Midbrain (tissue), 1 donor: Measurements from ENCODE around the gene PHLDB1.

Source experiments
- DNase-seq: peaks from one replicate; lab custom pipeline; 2025; lab: John Stamatoyannopoulos, UW

PHLDB1 gene

DNA sequence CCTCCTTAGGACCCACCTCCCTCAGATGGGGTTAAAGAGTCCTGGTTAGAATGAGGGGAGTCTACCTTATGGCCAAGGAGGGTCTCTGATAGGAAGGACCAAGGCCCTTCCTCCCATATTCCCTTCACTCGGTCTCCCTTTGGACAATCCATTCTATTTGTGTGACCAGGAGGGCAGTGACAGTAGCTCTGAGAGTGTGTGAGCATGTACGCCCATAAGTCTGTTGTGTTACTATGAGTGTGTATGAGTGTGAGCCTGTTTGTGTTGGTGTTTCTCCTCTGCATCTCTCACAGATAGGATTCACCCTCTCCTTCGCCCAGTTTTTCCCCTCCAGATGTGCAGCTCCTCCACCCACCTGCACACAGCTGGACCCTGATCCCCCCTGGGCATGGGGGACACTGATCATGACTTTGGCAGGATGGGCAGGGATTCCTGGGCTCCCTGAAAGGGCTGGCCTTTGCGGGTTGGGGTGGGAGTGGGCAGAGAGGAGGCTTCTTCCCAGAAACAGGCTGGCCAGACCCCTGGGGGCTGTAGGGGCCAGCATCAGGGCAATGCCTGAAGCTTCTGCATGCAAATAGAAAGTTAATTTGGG is 14.5 kb downstream of the PHLDB1 start:
- no peak for DNase-seq

DNA sequence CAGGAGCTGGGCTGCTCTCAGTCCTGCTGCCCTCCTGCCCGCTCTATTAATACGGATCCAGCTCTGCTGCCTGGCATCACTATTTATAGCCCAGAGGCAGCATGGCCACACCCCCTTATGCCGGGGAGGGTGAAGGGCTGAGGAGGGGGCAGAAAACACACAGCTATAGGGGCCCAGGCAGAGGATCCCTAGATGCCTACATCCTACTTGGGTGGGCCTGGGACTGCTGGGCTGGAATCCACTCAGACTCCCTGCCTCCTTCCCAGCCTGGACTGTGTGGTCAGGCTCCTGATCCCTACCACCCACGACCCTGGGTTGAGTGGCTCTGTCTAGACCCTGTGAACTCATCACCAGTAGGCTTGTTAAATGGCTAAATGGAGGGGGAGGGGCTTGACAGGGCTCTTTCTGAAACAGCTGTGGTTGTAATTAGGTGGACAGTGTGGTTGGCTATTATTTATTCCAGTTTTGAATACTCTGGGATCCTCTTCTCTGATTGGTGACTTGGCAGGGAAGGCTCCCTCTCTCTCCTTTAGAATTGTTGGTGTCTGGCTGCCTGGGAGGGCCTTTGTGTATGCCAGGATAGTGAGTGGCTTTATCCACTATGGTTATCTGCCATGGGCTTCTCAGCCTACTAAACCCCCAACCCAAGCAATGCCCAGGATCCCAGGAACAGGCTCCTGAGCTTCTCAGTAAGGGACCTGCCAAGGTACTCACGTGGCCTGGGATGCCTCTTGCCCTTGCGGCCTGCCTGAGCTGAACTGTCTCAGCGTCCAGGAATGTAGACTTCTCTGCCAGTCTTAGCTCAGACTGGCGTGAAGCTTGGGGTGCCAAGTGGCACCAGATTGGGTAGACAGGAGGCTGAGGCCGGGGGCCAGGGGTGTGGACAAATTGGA is 15.2 kb downstream of the PHLDB1 start:
- peak; percentile 27 for DNase-seq

DNA sequence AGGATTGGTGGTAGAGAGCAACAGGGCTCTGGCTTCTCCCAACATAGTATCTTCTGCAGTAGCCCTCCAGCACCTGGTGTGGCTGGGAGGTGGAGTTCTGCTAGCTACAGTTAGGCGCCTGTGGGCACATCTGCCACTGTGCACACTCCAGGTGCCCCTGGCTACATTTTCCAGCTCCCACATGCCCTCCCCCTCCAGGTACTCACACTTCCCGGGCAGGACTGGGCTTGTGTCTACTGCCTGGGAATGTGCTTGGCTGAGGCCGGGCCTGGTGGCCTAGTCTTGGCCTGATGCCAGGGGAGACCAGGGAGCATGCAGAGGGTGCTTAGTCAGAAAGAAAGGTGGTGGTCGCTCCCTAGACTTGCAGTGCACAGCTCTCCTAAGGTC is 15.8 kb downstream of the PHLDB1 start:
- DNase-seq: no peak

DNA sequence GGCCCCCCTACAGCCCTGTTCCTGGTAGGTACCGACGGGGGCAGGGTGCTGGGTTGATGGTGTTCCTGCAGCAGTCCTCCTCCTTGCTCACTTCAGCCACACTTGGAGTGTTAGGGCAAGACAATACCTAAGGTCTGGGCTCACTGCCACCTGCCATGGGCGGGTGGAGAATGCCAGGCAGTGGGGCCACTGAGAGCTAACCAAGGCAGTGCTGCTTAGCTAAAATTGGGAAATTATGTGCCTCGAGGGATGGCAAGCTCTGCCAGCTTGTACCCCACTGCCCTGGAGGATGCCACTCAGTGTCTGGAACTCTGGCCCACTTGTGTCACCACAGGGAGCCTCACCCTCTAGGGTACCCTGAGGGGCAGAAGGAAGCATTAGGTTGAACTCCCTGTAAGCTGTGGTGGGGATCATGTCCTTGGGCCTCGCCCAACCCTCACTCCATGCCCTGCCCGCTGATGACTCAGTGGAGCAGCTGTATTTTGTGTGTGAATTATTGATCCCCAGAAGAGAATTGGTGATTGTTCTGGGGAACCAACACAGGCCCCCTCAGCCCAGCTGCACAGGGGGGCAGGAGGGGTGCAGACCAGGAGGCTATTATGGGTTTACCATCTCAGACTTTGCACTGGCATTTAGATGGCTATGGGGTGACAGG is 17.7 kb downstream of the PHLDB1 start:
- DNase-seq: peak; percentile 48

DNA sequence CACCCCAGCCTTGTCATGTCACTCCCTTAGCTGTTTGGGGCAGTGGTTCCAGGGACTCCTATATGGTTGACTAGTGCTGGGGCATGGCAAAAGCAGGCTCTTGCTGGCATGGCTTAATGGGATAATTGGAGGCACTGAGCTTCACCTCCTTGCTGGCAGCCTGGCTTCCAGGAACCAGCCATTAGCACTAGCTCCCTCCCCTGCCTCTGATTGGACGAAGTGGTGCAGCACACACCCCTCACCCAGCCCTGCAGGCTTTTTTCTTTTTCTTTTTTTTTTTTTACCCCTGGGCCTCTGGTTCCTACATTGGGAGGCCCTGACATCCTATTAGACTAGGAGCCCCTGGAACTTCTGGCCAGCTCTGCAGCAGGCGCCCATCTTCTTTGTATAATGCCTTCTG is 18.6 kb downstream of the PHLDB1 start:
- DNase-seq: no peak

DNA sequence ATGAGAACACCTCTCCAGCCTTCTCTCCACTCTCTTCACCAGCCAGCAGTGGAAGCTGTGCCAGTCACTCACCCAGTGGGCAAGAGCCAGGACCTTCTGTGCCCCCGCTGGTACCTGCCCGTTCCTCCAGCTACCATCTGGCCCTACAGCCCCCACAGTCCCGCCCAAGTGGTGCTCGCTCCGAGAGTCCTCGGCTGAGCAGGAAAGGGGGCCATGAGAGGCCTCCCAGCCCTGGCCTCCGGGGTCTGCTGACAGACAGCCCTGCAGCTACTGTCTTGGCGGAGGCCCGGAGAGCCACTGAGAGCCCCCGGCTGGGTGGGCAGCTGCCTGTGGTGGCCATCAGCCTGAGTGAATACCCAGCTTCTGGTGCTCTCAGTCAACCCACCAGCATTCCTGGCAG is 20.2 kb downstream of the PHLDB1 start:
- no peak for DNase-seq

DNA sequence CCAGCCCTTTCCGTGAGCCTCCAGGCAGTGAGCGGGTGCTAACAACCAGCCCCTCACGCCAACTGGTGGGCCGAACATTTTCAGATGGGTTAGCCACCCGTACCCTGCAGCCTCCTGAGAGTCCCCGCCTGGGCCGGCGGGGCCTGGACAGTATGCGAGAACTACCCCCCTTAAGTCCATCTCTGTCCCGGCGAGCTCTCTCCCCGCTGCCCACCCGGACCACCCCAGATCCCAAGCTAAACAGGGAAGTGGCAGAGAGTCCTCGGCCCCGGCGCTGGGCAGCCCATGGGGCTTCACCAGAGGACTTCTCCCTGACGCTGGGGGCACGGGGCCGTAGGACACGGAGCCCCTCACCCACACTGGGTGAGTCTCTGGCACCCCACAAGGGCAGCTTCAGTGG is 20.6 kb downstream of the PHLDB1 start:
- DNase-seq: no peak

DNA sequence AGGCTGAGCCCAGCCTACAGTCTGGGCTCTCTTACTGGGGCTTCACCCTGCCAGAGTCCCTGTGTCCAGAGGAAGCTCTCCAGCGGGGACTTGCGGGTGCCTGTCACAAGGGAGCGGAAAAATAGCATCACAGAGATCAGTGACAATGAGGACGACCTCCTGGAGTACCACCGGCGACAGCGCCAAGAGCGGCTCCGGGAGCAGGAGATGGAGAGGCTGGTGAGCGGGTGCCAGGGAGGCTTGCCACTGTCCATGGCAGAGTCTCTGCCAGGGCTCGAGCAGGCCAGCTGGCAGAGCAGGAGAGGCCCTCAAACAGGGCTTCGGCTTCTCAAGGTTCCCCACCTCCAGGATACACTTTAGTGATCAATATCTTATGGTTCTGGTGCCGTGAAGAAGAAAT is 21.0 kb downstream of the PHLDB1 start:
- peak; percentile 41 for DNase-seq

DNA sequence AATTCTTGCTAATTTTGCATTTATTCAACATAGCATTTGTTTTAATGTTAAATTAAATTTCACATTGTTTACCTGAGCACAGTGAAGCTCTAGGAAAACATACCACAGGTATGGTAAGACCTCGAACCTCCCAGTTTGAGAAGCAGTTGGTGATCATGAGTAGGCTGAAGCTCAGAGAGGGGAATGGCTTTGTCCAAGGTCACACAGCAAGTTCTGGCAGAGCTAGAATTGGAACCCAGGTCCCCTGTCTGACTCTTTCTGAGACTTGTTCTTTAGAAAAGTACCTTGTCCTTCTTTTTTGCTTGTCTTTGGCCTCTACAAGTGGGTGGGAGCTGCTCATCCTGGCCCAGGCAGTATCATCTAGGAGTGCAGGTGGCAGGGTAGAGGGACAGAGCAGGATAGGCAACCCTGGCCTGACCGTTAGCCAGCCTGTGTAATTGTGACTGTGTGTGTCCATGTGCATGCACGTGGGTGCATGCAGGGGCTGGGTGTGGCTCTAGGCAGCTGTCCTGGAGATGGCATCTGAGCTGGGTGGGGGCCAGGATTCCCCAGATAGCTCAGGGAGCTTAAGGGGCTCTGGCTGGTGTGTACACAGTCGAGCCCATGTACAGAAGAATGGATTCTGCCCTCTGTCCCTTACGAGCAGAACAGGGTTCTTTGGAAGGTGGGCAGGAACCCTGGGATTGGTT is 21.6 kb downstream of the PHLDB1 start:
- DNase-seq: no peak

DNA sequence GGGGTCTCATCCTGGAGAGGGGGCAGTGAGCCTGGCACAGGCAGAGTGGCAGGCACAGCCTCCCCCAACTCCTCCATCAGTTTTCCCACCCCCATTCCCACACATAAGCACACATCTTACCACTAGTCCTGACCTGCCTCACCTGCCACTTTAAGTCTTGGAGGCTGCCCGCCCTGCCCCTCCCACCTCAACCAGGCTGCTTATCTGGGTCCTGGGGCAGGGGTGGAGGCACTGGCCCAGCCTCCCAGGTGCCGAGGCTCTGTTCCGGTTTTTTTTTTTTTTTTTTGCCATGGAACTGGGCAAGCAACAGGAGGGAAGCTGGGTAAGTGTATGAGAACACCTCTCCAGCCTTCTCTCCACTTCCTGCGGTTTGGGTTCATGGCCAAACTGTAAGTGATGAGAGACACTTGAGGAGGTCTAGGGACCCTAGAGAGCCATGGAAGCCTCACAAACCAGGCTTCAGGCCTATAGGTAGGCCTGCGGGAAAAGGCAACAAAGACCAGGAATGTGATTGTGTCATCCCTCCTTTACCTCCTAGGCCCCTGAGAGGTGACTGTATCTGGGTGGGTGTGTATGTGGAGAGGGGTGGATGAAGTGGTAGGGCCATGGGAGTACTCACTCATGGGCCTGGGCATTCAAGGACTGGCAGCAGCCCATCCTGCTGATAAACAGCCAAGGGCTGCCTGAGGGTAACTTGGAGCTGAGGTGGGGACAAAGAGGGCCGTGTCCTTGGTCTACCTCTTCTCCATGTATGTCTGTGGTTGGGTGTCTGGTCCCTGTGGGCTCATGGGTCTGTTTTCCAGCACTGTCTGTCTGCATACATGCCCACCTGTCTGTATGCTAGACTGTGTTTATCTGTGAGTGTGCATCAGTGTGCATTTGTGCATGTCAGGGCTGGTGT is 22.6 kb downstream of the PHLDB1 start:
- DNase-seq: no peak

DNA sequence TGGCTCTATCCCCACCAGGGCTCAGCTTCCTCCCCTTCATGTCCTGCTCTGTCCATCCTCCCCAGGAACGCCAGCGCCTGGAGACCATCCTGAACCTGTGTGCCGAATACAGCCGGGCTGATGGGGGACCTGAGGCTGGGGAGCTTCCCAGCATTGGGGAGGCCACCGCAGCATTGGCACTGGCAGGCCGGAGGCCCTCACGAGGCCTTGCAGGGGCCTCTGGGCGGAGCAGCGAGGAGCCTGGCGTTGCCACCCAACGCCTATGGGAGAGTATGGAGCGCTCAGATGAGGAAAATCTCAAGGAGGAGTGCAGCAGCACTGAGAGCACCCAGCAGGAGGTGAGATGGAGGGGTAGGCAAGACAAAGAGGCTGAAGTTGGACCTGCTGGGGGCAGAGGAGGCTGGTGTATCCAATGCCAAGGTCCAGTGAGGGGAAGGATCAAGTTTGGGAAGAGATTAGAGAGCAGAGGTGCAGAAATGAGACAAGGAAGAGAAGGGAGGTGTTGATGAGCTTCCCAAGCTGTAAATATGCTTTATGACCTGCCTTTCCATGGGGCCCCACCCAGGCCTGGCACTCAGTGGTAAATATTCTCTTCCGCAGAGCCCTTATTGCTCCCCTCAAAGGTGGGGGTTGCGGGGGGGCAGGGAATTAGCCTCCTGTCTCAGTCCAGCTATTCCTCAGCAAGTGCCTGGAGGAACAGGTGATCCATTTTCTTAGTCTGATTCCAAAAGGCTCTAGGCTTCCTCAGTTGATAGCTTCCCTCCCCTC is 23.9 kb downstream of the PHLDB1 start:
- no peak for DNase-seq

DNA sequence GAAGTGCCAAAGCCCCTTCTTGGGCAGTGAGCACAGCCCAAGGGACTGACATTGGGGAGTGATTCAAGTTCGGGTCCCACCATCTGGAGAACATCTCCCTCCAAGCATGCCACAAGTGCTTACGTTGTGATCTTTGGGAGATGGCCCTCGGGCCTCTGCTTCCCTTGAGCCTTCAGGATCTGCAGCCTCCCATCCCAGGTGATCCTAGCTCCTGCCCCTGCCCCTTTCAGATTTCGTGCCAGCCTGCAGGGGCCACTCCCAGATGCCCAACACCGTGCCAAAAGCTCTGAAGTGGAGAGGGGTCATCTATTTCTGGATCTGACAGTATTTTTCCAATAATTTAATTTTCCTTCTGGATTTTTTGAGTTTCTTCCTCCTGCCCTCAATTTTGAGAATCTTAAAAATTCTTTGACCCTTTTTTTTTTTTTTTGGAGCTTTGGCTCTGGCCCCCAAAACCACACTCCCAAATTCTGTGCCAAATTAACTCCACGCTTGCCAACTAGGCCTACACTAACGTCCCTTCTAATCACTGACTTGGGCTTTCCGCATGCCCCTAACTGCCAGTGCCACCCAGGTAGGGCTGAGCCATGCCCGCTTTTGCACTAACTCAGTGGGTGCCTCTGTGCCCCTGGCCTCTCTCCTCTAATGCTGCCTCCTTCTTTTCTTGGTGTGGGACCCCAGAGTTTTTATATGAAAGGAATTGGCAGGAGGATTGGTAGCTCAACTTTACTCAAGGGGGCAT is 25.3 kb downstream of the PHLDB1 start:
- DNase-seq: no peak

DNA sequence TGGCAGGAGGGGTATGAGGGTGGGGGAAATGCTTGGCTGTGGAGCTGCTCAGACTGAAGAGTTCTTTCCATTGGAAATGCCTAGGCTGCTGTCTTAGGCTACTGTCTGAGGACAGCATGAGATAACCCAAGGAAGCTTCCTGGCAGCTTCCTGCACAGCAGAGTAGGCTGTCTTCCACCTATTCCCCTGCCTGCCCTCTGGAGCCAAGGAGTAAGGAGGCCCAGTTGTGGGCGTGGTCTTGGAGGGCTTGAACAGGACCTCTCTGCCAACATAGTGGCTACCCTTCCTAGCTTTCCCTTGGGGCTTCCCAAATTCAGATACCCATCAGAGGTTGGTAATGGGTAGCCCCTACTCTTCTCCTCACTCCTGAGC is 25.9 kb downstream of the PHLDB1 start:
- no peak for DNase-seq

DNA sequence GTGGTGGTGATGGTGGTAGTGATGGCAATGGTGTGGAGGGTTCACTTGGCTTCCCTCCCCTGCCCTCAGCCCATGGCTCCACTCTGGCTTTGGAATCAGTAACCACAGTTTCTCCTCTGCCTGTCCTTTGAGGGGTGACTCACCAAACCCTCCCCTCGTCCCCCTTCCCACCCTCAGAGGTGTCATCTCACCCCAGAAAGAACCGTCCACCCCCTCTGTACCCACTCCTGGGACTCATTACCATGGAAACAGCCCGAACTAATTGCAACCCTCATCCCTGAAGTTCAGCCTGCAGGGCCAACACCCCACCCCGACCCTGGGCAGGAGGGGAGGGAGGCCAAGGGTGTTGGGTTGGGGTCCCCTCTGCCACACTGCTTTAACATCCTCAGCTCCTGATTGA is 26.6 kb downstream of the PHLDB1 start:
- DNase-seq: no peak

DNA sequence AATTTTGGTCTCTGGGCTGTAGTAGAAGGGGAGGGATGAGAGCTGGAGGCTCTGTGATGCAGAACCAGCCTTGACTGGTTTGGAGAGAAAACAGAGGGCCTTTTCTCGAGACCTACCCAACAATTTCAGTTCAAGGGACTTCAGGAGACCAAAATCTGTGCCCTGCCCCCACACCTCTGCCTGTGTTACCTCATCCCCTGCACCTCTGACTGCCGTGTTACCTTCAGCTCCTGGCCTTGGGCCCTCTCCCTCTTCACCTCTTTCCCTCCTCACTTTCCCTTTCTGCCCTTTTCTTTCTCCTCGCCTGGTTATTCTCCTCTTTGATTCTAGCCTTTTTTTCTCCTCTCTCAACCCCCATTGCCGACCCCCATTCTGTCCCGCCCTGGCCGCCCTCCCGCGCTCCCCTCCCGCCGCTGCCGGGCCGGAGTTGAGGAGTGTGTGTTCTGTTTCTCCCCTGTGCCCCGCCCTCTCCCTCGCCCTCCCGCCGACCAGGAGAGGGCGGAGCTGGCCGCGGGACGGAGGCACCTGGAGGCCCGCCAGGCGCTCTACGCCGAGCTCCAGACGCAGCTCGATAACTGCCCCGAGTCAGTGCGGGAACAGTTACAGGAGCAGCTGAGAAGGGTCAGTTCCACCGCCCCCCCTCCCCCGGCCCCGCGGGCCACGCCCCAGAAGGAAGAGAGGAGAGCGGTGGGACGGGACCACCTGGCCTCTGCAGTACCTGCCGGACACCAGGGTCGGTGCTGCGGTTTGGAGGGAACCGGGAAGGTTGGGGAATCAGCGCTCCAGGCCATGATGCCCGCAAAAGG is 27.2 kb downstream of the PHLDB1 start:
- DNase-seq: peak; percentile 47

DNA sequence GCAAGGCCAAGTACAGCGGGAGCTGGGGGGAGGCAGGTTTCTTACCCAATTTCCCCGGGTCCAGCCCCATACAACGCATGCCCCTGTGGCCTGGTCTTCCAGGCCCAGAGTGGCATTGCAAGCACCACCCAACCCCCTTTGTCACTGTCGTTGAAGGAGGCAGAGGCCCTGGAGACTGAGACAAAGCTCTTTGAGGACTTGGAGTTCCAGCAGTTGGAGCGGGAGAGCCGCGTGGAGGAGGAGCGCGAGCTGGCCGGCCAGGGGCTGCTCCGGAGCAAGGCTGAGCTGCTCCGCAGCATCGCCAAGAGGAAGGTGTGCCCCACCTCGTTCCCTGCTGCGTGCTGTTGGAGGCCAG is 27.8 kb downstream of the PHLDB1 start:
- no peak for DNase-seq

DNA sequence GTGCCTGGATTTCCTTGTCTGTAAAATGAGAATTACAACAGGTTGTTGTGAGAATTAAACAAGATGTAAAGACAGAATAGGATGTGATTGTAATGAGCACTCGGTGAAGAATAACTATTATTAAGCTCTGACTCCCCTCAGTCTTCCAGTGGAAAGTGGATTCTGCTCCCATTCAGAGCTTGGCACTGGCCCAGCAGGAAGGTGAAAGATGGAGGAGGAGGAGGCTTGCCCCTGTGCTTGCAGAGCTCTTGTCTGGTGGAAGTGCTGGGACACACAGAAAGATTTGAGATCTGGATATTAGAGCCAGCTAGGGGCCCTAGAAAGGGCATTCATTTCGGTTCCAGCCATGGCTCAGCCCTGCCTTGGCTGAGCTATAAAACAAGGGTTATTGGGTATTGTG is 28.2 kb downstream of the PHLDB1 start:
- no peak for DNase-seq

DNA sequence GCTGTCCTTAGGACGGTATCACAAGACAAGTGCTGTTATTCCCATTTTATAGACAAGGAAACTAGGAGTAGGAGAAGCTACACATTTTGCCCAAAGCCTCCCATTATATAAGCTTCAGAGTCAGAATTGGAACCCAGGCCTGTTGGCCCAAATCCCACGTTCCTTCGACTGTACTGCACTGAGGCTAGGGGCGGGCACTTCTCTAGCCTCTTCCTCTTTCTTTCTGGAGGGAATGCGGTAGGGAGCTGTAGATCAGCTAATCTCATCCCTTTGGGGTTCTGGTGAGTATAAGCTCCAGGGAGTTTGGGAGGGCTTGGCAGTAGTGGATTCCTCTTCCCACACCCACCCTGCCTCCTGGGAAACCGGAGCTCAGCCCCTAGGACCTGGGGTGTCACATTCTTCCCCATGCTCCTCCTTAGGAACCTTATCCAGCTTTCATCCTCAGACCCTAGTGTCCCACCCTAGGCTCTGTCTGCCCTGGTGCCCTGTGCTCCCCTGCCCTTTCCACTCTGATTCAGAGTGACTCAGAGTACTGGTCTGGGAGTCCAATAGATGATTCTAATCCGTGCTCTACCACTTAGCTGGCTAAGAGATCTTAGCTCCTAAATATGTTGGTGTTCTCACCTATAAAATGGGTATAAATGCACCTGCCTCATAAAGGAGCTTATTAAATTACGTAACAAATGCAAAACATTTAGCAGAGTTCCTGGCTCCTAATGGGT is 29.3 kb downstream of the PHLDB1 start:
- DNase-seq: no peak

DNA sequence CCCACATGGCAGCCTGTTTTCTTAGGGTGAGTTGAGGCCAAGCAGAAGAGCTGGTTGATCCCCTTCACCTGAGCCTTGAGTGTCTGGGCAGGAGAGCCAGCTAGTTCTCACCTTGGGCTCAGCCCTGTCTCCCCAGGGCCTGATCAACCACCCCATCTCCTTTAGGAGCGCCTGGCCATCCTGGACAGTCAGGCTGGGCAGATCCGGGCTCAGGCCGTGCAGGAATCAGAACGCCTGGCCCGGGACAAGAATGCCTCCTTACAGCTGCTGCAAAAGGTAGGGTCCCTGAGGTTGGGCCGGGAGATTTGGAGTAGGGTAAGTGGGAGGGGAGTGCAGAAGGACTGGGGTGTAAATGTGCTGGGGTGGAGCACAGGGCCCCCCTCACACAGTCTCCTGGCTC is 31.3 kb downstream of the PHLDB1 start:
- DNase-seq: no peak
